Retinal pigment epithelial cell (primary cell): ENCODE data around the gene NXN.
"Not testable (repeated sequence)": the region's sequence is repeated elsewhere in the genome, so short reads cannot be mapped to it uniquely, and the experiment has no call there.

Experiments
- DNase-seq: peaks from one replicate; pipeline ENCODE4 v3.0.0-alpha.2; 2010; ENCODE audit warnings: low read depth
- H3K4me3 ChIP-seq: 2 replicates; pipeline ENCODE4 v1.5.1; 2011; ENCODE audit warnings: mild to moderate bottlenecking, low read length, control low read depth, moderate library complexity
- CTCF ChIP-seq: conservative IDR thresholded peaks from 2 replicates; pipeline ENCODE4 v1.5.1; 2011; ENCODE audit warnings: low read depth, low read length, control low read depth, inconsistent platforms

The NXN gene

GRCh38 chr17:978103-979093 is 1.2 kb downstream of the NXN start:
- no peak for DNase-seq
- peak overlapping the region; percentile 87 for H3K4me3 ChIP-seq
- no peak for TF ChIP-seq CTCF

GRCh38 chr17:977166-977565 is 2.4 kb downstream of the NXN start:
- peak overlapping the region; percentile 87 for H3K4me3 ChIP-seq
- DNase-seq, result no peak
- no peak for TF ChIP-seq CTCF

GRCh38 chr17:976312-976711 is 3.3 kb downstream of the NXN start:
- TF ChIP-seq CTCF, result no peak
- no peak for DNase-seq
- H3K4me3 ChIP-seq, result no peak overlapping the region

GRCh38 chr17:975371-975915 is 4.1 kb downstream of the NXN start:
- DNase-seq, result no peak
- H3K4me3 ChIP-seq, result no peak overlapping the region
- TF ChIP-seq CTCF, result no peak

GRCh38 chr17:974778-975177 is 4.8 kb downstream of the NXN start:
- H3K4me3 ChIP-seq, DNase-seq: not testable (repeated sequence)

GRCh38 chr17:973053-973452 is 6.5 kb downstream of the NXN start:
- no peak overlapping the region for H3K4me3 ChIP-seq
- no peak for DNase-seq
- TF ChIP-seq CTCF, result no peak

GRCh38 chr17:971861-972260 is 7.7 kb downstream of the NXN start:
- H3K4me3 ChIP-seq, DNase-seq: not testable (repeated sequence)

GRCh38 chr17:970364-970763 is 9.2 kb downstream of the NXN start:
- no peak for TF ChIP-seq CTCF
- no peak for DNase-seq
- H3K4me3 ChIP-seq, result no peak overlapping the region
